ENCODE data around the gene TSFM.
A peak's percentile ranks its signal among the peaks of the same experiment; 100 is the strongest.

The TSFM gene

GRCh38 chr12:57834086-57834876 lies 51.7 kb downstream of the TSFM start:
- no peak for DNase-seq (ENCODE audit: low read depth, low spot score)

GRCh38 chr12:57835366-57836288 lies 53.0 kb downstream of the TSFM start:
- no peak for DNase-seq (ENCODE audit: low read depth, low spot score)

GRCh38 chr12:57836442-57837375 lies 54.1 kb downstream of the TSFM start:
- no peak for DNase-seq (ENCODE audit: low read depth, low spot score)

GRCh38 chr12:57837864-57838562 lies 55.4 kb downstream of the TSFM start:
- no peak for DNase-seq (ENCODE audit: low read depth, low spot score)

GRCh38 chr12:57838594-57839302 lies 56.2 kb downstream of the TSFM start:
- DNase-seq (ENCODE audit: low read depth, low spot score): no peak

- no peak for DNase-seq (ENCODE audit: low read depth, low spot score)
Measured at GRCh38 chr12:57839996-57840395, 57.4 kb downstream of the TSFM start.

GRCh38 chr12:57840726-57841125 lies 58.1 kb downstream of the TSFM start:
- DNase-seq (ENCODE audit: low read depth, low spot score): no peak

- DNase-seq (ENCODE audit: low read depth, low spot score): no peak
Measured at GRCh38 chr12:57841445-57841844, 58.9 kb downstream of the TSFM start.

- no peak for DNase-seq (ENCODE audit: low read depth, low spot score)
Measured at GRCh38 chr12:57842342-57843294, 60.0 kb downstream of the TSFM start.

- DNase-seq (ENCODE audit: low read depth, low spot score): no peak
Measured at GRCh38 chr12:57844709-57845477, 62.3 kb downstream of the TSFM start.

GRCh38 chr12:57845478-57846284 lies 63.1 kb downstream of the TSFM start:
- DNase-seq (ENCODE audit: low read depth, low spot score): no peak

- DNase-seq (ENCODE audit: low read depth, low spot score): no peak
Measured at GRCh38 chr12:57846285-57846576, 63.6 kb downstream of the TSFM start.

GRCh38 chr12:57846577-57847319 lies 64.2 kb downstream of the TSFM start, which contains the start of gene CTDSP2:
TSS of gene CTDSP2 (minus strand) at chr12:57846729. CDS start at chr12:57846435, 294 bp downstream.
- DNase-seq (ENCODE audit: low read depth, low spot score): peak; percentile 92

Measured in iPS DF 19.7 (cell line).